ENCODE data around the gene GPHA2. TPM values are rescaled to one million over a fixed set of nuclear protein-coding genes. Genes with fewer than 3 reads are reported as not detected.

GPHA2 gene
- total RNA-seq, 2 experiments from 2014 or later, result not detected

DNA sequence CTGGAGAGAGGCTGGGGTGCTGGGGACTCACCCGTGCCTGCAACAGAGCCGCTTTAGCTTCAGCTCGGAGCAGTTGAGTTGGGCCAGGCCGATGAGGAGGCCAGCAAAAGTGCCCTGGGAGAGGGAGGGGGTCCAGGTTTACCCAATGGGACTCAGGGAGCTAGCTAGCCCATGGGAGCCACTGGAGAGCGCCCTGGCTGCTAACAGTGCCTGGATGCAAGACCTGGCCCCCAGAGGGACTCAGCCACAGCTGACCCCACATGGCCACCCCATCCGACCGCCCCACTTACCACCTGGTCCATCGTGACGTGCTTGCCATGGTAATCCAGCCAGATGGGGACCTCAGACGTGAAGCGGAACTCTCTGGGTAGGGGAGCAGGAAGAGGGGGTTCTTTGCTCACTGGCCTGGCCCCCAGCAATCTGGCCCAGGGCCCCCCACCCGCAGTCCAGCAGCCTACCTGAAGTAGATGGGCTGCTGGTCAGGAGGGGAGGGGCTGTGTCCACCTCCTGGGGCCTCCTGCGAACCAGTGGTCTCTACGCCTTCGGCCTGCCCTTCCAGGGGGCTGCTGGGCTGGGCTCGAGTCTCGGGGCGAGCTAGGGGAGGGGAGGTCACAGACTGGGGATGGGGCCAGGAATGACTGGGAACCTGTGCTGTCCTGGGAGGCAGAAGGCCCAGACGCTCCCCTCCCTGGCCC lies 38.2 kb downstream of the GPHA2 start:
- Mint-ChIP-seq H3K9me3 (no peaks in the 10 kb centered on the region), H3K4me1 (ENCODE audit: low read depth) (peaks cover 10% of the 10 kb centered on the region), H3K27ac (no peak overlapping the region), H3K27me3 (no peaks in the 10 kb centered on the region), H3K36me3 (ENCODE audit: low read depth) (peaks cover 10% of the 10 kb centered on the region), H3K4me3 (no peak overlapping the region)
- DNase-seq, result no peak
- TF ChIP-seq, protein P1, sequence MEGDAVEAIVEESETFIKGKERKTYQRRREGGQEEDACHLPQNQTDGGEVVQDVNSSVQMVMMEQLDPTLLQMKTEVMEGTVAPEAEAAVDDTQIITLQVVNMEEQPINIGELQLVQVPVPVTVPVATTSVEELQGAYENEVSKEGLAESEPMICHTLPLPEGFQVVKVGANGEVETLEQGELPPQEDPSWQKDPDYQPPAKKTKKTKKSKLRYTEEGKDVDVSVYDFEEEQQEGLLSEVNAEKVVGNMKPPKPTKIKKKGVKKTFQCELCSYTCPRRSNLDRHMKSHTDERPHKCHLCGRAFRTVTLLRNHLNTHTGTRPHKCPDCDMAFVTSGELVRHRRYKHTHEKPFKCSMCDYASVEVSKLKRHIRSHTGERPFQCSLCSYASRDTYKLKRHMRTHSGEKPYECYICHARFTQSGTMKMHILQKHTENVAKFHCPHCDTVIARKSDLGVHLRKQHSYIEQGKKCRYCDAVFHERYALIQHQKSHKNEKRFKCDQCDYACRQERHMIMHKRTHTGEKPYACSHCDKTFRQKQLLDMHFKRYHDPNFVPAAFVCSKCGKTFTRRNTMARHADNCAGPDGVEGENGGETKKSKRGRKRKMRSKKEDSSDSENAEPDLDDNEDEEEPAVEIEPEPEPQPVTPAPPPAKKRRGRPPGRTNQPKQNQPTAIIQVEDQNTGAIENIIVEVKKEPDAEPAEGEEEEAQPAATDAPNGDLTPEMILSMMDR (IDR thresholded peaks at IDR 0.05), result no peak
- CTCF ChIA-PET, result interaction anchor here (1.3 to 29.9 kb wide), 3 partner anchors 10 to 57 kb away, joined by 3 to 1168 read pairs (median 13); partner anchors contain the start of gene CDC42BPG
- ATAC-seq, result no peak
- POLR2A ChIA-PET, result no interaction called here
- intact Hi-C loops (cut with micrococcal nuclease), result no loop called here

DNA sequence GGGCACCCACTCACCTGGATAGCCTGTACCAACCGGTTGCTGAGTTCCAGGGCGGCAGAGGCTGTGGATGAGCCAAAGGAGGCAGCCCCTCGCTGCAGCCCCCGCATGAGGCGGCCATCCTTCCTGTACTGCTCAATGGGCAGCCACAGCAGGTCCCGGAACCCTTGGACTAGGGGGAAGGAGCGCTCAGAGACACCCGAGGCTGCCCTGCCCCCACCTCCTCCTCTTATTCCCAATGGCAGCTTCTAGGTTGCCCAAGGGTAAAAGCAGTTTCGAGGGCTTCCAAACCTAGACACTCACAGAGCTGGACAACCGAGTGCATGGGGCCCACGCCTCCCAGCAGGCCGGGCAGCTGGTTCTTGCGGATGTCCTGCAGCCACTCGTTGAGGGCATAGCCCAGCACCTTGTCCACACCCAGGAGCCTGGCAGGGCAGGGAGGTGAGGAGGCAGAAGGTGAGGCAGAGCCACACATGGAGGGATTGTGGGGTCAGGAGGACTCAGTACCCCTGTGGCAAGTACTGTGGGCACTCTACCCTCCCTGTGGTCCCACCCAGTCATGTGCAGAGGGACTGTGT lies 39.2 kb downstream of the GPHA2 start:
- POLR2A ChIA-PET, result no interaction called here
- TF ChIP-seq, protein P1 (IDR thresholded peaks at IDR 0.05), result no peak
- H3K27ac Mint-ChIP-seq, result no peak overlapping the region
- CTCF ChIA-PET, result interaction anchor here (1.0 to 29.9 kb wide), 4 partner anchors 9 to 58 kb away, joined by 3 to 1168 read pairs (median 8); partner anchors contain the start of gene CDC42BPG
- intact Hi-C loops (cut with micrococcal nuclease), result no loop called here
- H3K36me3 Mint-ChIP-seq (ENCODE audit: low read depth), result peaks cover 8% of the 10 kb centered on the region
- no peaks in the 10 kb centered on the region for H3K9me3 Mint-ChIP-seq
- DNase-seq (no peak), ATAC-seq (no peak)
- H3K27me3 Mint-ChIP-seq, result no peaks in the 10 kb centered on the region
- H3K4me1 Mint-ChIP-seq (ENCODE audit: low read depth), result peaks cover 9% of the 10 kb centered on the region
- no peak overlapping the region for H3K4me3 Mint-ChIP-seq

DNA sequence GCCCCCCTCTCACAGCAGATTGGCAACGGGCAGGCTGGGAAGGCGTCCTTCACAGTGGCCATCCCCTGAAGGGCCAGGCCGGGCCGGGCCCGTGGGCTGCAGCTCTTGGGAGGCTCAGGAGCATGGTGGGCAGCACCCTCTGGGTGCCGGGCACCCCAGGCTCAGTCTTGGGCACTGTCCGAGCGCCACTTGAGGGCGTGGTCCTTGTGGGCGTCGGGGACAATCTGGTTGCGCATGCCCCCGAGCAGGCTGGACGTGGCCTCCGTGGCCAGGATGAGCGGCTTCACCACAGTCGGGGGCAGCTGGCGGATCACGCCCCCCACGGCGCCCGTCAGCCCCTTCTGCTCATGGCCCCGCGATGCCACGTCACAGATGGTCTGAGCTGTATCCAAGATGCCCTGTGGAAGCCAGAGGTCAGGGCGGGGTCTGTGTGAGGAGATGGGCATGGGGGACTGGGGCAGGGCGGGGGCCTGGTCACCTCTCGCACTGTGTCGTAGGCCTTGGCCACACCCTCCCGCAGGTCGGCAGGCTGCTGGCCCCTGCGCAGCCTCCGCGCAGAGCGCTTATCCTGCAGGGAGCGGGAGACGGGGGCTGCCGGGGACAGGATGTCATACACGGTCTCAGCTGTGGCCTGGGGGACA lies 40.8 kb downstream of the GPHA2 start:
- Mint-ChIP-seq H3K36me3 (ENCODE audit: low read depth) (peaks cover 4% of the 10 kb centered on the region), H3K9me3 (no peaks in the 10 kb centered on the region), H3K4me3 (no peak overlapping the region), H3K27me3 (no peaks in the 10 kb centered on the region), H3K27ac (no peak overlapping the region), H3K4me1 (ENCODE audit: low read depth) (peaks cover under 1% of the 10 kb centered on the region)
- intact Hi-C loops (cut with micrococcal nuclease), result loop anchor here (2.0 kb wide), 1 partner anchor 48 kb away; no protein-coding TSS in a partner anchor
- no peak for ATAC-seq
- CTCF ChIA-PET, result interaction anchor here (0.5 to 29.9 kb wide), 7 partner anchors 10 to 59 kb away, joined by 3 to 1168 read pairs (median 5); partner anchors contain the start of gene CDC42BPG
- TF ChIP-seq, protein P1 (IDR thresholded peaks at IDR 0.05), result peak; percentile 7
- POLR2A ChIA-PET, result interaction anchor here (1.6 to 2.3 kb wide), 2 partner anchors 47 to 50 kb away, joined by 6 to 10 read pairs; partner anchors contain the start of gene CDC42BPG
- no peak for DNase-seq

DNA sequence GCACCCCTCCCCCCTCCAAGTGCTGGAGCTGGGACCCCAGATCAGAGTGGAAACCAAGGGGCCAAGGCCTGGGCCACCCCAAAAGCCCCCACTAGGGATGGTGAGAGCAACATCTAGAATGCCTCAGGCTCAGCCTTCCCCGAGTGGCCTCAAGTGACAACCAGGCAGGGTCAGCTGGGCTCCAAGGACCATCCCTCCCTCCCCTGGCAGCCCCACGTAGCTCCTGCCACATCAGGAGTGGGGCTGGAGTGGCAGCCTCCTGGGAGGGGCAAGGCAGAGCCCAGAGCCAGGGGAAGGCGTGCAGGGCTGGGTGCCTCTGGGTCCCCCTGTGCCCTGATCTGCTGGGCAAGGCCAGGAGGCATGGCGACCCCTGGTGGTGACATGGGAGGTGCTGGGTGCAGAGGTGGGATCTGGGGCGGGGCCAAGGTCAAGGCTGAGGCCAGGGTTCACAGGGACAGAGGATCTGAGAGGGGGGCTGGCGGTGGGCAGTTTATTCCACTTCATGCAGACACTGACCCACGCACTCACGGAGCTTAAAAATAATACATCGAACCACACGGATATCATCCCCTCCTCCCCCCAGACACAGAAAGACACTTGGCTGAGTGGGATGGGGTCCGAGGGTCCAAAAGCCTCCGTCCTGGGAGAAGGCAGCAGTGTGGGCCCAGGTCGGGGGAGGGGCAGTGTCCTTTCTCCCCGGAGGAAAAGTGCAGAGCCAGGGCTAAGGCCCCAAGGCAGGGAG lies 41.5 kb downstream of the GPHA2 start:
- intact Hi-C loops (cut with micrococcal nuclease), result loop anchor here (2.0 kb wide), 1 partner anchor 47 kb away; no protein-coding TSS in a partner anchor
- TF ChIP-seq, protein P1 (IDR thresholded peaks at IDR 0.05), result peak; percentile 76
- no peak overlapping the region for H3K4me3 Mint-ChIP-seq
- H3K9me3 Mint-ChIP-seq, result no peaks in the 10 kb centered on the region
- no peaks in the 10 kb centered on the region for H3K4me1 Mint-ChIP-seq (ENCODE audit: low read depth)
- H3K27ac Mint-ChIP-seq, result no peak overlapping the region
- peak; percentile 97 for DNase-seq
- POLR2A ChIA-PET, result interaction anchor here (1.0 to 2.3 kb wide), 7 partner anchors 9 to 123 kb away, joined by 3 to 10 read pairs (median 4); partner anchors contain the start of gene CDC42BPG
- CTCF ChIA-PET, result interaction anchor here (0.5 to 29.9 kb wide), 13 partner anchors 9 to 112 kb away, joined by 3 to 1168 read pairs (median 4); partner anchors contain the start of gene CDC42BPG
- peak; percentile 99 for ATAC-seq
- H3K36me3 Mint-ChIP-seq (ENCODE audit: low read depth), result peaks cover 4% of the 10 kb centered on the region
- no peaks in the 10 kb centered on the region for H3K27me3 Mint-ChIP-seq

Measured in activated CD8-positive, alpha-beta T cell treated with anti-CD3 and anti-CD28 coated beads for 36 hours (primary cell).